OCI-LY1 (cell line): ENCODE data around the gene PUSL1.

Source experiments
- EZH2 ChIP-seq: fragments of 200-600 bp; sonication (generic), shearing (Covaris generic); IDR thresholded peaks from 2 replicates; pipeline ENCODE4 v1.8.0; 2017; ENCODE audit warnings: borderline replicate concordance, mixed run types, mild to moderate bottlenecking, antibody characterized with exemption, low read length, moderate library complexity, mixed read lengths
- TF ChIP-seq, protein P1 (sequence below): fragments of 200-600 bp; sonication (generic), shearing (Covaris generic); IDR thresholded peaks from 2 replicates; pipeline ENCODE4 v1.5.1; 2017; ENCODE audit warnings: mild to moderate bottlenecking, antibody characterized with exemption, low read length, moderate library complexity, mixed read lengths

- TF ChIP-seq, protein P1, sequence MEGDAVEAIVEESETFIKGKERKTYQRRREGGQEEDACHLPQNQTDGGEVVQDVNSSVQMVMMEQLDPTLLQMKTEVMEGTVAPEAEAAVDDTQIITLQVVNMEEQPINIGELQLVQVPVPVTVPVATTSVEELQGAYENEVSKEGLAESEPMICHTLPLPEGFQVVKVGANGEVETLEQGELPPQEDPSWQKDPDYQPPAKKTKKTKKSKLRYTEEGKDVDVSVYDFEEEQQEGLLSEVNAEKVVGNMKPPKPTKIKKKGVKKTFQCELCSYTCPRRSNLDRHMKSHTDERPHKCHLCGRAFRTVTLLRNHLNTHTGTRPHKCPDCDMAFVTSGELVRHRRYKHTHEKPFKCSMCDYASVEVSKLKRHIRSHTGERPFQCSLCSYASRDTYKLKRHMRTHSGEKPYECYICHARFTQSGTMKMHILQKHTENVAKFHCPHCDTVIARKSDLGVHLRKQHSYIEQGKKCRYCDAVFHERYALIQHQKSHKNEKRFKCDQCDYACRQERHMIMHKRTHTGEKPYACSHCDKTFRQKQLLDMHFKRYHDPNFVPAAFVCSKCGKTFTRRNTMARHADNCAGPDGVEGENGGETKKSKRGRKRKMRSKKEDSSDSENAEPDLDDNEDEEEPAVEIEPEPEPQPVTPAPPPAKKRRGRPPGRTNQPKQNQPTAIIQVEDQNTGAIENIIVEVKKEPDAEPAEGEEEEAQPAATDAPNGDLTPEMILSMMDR, result no peak
- TF ChIP-seq EZH2, result no peak
Observed at GRCh38 chr1:1357871-1358432, 49.6 kb downstream of the PUSL1 start.
